WTC11 (cell line): ENCODE results near the gene SP7. TPM values are rescaled to one million over a fixed set of nuclear protein-coding genes. Genes with fewer than 3 reads are reported as not detected.

Source experiments
- ATAC-seq: fragments of 200-7000 bp; cut with Tn5 transposase; 2 replicates; pipeline ENCODE4 v1.10.0; 2021; ENCODE audit warnings: mild to moderate bottlenecking, moderate library complexity
- CTCF ChIA-PET: fragments of 300-600 bp; sonication (Branson Sonifier 250); formaldehyde crosslinking; loops from one replicate; lab custom pipeline; 2021; ENCODE audit warnings: antibody characterized with exemption; lab: Charles Lee
- POLR2A ChIA-PET: fragments of 350-600 bp; sonication (Branson Sonifier 250); formaldehyde crosslinking; loops from one replicate; lab custom pipeline; 2021; ENCODE audit warnings: antibody characterized with exemption; lab: Charles Lee
- DNase-seq: peaks from one replicate; pipeline ENCODE4 v3.0.0; 2021; ENCODE audit warnings: low spot score
- H3K27ac Mint-ChIP-seq: 2 replicates; pipeline ENCODE4 v1.8.0; 2021; ENCODE audit warnings: mixed read lengths
- H3K27me3 Mint-ChIP-seq: 2 replicates; pipeline ENCODE4 v1.8.0; 2021; ENCODE audit warnings: low read depth, mild to moderate bottlenecking, moderate library complexity, mixed read lengths
- H3K36me3 Mint-ChIP-seq: 2 replicates; pipeline ENCODE4 v1.8.0; 2021; ENCODE audit warnings: mixed read lengths
- H3K4me1 Mint-ChIP-seq: 2 replicates; pipeline ENCODE4 v1.8.0; 2022; ENCODE audit warnings: mixed read lengths
- H3K4me3 Mint-ChIP-seq: 2 replicates; pipeline ENCODE4 v1.8.0; 2021; ENCODE audit warnings: mild to moderate bottlenecking, moderate library complexity, mixed read lengths
- H3K9me3 Mint-ChIP-seq: 2 replicates; pipeline ENCODE4 v1.8.0; 2021; ENCODE audit warnings: mixed read lengths
- CREM ChIP-seq: sonication (generic); formaldehyde crosslinking; IDR thresholded peaks from 2 replicates; pipeline ENCODE4 v1.8.1; 2022; ENCODE audit warnings: mild to moderate bottlenecking, missing genetic modification reagents, moderate library complexity
- FOXP1 ChIP-seq: sonication (generic); formaldehyde crosslinking; IDR thresholded peaks from 2 replicates; pipeline ENCODE4 v1.8.0; 2022; ENCODE audit warnings: missing genetic modification reagents, mild to moderate bottlenecking, moderate library complexity, borderline replicate concordance
- IRF2 ChIP-seq: sonication (generic); formaldehyde crosslinking; IDR thresholded peaks from 2 replicates; pipeline ENCODE4 v1.8.0; 2022; ENCODE audit warnings: low read depth, missing genetic modification reagents, borderline replicate concordance
- MYBL2 ChIP-seq: sonication (generic); formaldehyde crosslinking; IDR thresholded peaks from 2 replicates; pipeline ENCODE4 v1.8.1; 2023; ENCODE audit warnings: mild to moderate bottlenecking, moderate library complexity, missing genetic modification reagents
- NFATC4 ChIP-seq: fragments of 250-450 bp; sonication (Bioruptor Pico); IDR thresholded peaks from 2 replicates; pipeline ENCODE4 v1.9.0; 2021; ENCODE audit warnings: mild to moderate bottlenecking
- NR2C2 ChIP-seq: sonication (generic); formaldehyde crosslinking; IDR thresholded peaks from 2 replicates; pipeline ENCODE4 v1.8.0; 2022; ENCODE audit warnings: mild to moderate bottlenecking, missing genetic modification reagents
- PRRX2 ChIP-seq: fragments of 250-450 bp; sonication (Bioruptor Pico); IDR thresholded peaks from 2 replicates; pipeline ENCODE4 v1.8.0; 2021; ENCODE audit warnings: mild to moderate bottlenecking
- ZNF219 ChIP-seq: sonication (generic); formaldehyde crosslinking; IDR thresholded peaks from 2 replicates; pipeline ENCODE4 v1.8.0; 2023; ENCODE audit warnings: missing genetic modification reagents, mild to moderate bottlenecking, borderline replicate concordance
- ZNF317 ChIP-seq: sonication (generic); formaldehyde crosslinking; IDR thresholded peaks from 2 replicates; pipeline ENCODE4 v1.8.1; 2023; ENCODE audit warnings: low read depth, mild to moderate bottlenecking, moderate library complexity, missing genetic modification reagents, borderline replicate concordance
- total RNA-seq: library from RNA; stranded (reverse); gene quantifications from 3 replicates; pipeline ENCODE4 v1.2.3, GENCODE V29; 2021
- TF ChIP-seq, protein P1 (sequence below): sonication (generic); formaldehyde crosslinking; IDR thresholded peaks from 2 replicates; pipeline ENCODE4 v1.8.1; 2022; ENCODE audit warnings: mild to moderate bottlenecking, missing genetic modification reagents, moderate library complexity, borderline replicate concordance
- TF ChIP-seq, protein P2 (sequence below): fragments of 200-600 bp; IDR thresholded peaks from 2 replicates; pipeline ENCODE4 v1.8.0; 2022; ENCODE audit warnings: antibody characterized with exemption
- TF ChIP-seq, protein P3 (sequence below): fragments of 250-450 bp; sonication (Bioruptor Pico); IDR thresholded peaks from 2 replicates; pipeline ENCODE4 v1.9.0; 2021; ENCODE audit warnings: moderate library complexity, mild to moderate bottlenecking, inconsistent platforms, borderline replicate concordance
- TF ChIP-seq, protein P4 (sequence below): sonication (generic); formaldehyde crosslinking; IDR thresholded peaks from 2 replicates; pipeline ENCODE4 v1.8.1; 2023; ENCODE audit warnings: mild to moderate bottlenecking, missing genetic modification reagents
- TF ChIP-seq, protein P5 (sequence below): sonication (generic); formaldehyde crosslinking; IDR thresholded peaks from 2 replicates; pipeline ENCODE4 v1.8.1; 2022; ENCODE audit warnings: low read depth, missing genetic modification reagents, borderline replicate concordance
- TF ChIP-seq, protein P6 (sequence below): sonication (generic); formaldehyde crosslinking; IDR thresholded peaks from 2 replicates; pipeline ENCODE4 v1.8.0; 2022; ENCODE audit warnings: mild to moderate bottlenecking, missing genetic modification reagents

Gene SP7
- total RNA-seq, 1 experiment from 2014 or later = 0.09 TPM

DNA sequence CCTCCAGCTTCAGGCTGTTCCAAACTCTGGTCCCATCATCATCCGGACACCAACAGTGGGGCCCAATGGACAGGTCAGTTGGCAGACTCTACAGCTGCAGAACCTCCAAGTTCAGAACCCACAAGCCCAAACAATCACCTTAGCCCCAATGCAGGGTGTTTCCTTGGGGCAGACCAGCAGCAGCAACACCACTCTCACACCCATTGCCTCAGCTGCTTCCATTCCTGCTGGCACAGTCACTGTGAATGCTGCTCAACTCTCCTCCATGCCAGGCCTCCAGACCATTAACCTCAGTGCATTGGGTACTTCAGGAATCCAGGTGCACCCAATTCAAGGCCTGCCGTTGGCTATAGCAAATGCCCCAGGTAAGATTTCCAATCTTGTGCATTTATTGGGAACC, 47.1 kb upstream of the SP7 start:
- no peak for TF ChIP-seq MYBL2
- no peak for TF ChIP-seq CREM (CRISPR knock-in tag)
- TF ChIP-seq, protein P1, sequence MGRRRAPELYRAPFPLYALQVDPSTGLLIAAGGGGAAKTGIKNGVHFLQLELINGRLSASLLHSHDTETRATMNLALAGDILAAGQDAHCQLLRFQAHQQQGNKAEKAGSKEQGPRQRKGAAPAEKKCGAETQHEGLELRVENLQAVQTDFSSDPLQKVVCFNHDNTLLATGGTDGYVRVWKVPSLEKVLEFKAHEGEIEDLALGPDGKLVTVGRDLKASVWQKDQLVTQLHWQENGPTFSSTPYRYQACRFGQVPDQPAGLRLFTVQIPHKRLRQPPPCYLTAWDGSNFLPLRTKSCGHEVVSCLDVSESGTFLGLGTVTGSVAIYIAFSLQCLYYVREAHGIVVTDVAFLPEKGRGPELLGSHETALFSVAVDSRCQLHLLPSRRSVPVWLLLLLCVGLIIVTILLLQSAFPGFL (CRISPR knock-in tag) = no peak
- no peak for TF ChIP-seq NR2C2
- no peak for TF ChIP-seq PRRX2
- Mint-ChIP-seq H3K27me3 (peaks cover 3% of the 10 kb centered on the region; the same call in 1 of the 2 replicates), H3K27ac (peak overlapping the region; percentile 73), H3K4me1 (peaks cover 30% of the 10 kb centered on the region), H3K36me3 (peaks cover 47% of the 10 kb centered on the region), H3K4me3 (peak overlapping the region; percentile 37), H3K9me3 (no peaks in the 10 kb centered on the region)
- ChIA-PET POLR2A (interaction anchor here (1.5 kb wide), 1 partner anchor 9 kb away, joined by 4 read pairs; no protein-coding TSS in a partner anchor), CTCF (interaction anchor here (0.6 to 8.7 kb wide), 6 partner anchors 30 to 110 kb away, joined by 3 to 103 read pairs (median 3); partner anchors contain the start of gene AAAS)
- DNase-seq (no peak), ATAC-seq (no peak)

DNA sequence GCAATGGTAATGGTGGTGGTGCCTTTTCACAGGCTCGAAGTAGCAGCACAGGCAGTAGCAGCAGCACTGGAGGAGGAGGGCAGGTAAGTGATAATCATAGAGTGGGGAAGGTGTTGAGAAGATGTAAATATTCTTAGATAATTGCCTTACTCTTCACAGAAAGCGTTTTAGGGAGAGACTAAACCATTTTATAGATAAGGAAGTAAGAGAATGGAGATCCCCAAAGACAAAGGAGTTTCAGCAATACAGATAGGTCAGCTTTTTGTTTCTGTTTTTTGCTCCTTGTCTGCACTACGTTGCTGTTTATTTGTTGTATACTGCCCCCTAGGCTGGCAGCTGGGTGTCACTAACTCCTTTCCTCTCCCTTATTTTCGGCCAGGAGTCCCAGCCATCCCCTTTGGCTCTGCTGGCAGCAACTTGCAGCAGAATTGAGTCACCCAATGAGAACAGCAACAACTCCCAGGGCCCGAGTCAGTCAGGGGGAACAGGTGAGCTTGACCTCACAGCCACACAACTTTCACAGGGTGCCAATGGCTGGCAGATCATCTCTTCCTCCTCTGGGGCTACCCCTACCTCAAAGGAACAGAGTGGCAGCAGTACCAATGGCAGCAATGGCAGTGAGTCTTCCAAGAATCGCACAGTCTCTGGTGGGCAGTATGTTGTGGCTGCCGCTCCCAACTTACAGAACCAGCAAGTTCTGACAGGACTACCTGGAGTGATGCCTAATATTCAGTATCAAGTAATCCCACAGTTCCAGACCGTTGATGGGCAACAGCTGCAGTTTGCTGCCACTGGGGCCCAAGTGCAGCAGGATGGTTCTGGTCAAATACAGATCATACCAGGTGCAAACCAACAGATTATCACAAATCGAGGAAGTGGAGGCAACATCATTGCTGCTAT, 45.8 kb upstream of the SP7 start:
- peaks cover 3% of the 10 kb centered on the region; the same call in 1 of the 2 replicates for H3K27me3 Mint-ChIP-seq
- ChIA-PET POLR2A (interaction anchor here (0.7 to 1.5 kb wide), 4 partner anchors 8 to 252 kb away, joined by 3 to 6 read pairs (median 5); partner anchors contain the start of gene AAAS), CTCF (interaction anchor here (0.5 to 8.7 kb wide), 23 partner anchors 13 to 303 kb away, joined by 3 to 103 read pairs (median 4); partner anchors contain the start of genes AAAS, MAP3K12, SPRYD3 and TARBP2)
- TF ChIP-seq FOXP1 (CRISPR knock-in tag) (0 out of 2 replicates have a peak, but pooled peaks have one; percentile 22), ZNF219 (CRISPR knock-in tag) (no peak)
- TF ChIP-seq, protein P2, sequence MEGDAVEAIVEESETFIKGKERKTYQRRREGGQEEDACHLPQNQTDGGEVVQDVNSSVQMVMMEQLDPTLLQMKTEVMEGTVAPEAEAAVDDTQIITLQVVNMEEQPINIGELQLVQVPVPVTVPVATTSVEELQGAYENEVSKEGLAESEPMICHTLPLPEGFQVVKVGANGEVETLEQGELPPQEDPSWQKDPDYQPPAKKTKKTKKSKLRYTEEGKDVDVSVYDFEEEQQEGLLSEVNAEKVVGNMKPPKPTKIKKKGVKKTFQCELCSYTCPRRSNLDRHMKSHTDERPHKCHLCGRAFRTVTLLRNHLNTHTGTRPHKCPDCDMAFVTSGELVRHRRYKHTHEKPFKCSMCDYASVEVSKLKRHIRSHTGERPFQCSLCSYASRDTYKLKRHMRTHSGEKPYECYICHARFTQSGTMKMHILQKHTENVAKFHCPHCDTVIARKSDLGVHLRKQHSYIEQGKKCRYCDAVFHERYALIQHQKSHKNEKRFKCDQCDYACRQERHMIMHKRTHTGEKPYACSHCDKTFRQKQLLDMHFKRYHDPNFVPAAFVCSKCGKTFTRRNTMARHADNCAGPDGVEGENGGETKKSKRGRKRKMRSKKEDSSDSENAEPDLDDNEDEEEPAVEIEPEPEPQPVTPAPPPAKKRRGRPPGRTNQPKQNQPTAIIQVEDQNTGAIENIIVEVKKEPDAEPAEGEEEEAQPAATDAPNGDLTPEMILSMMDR = 0 out of 2 replicates have a peak, but pooled peaks have one; percentile 15
- TF ChIP-seq, protein P3, sequence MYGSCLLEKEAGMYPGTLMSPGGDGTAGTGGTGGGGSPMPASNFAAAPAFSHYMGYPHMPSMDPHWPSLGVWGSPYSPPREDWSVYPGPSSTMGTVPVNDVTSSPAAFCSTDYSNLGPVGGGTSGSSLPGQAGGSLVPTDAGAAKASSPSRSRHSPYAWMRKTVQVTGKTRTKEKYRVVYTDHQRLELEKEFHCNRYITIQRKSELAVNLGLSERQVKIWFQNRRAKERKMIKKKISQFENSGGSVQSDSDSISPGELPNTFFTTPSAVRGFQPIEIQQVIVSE (CRISPR knock-in tag) = no peak
- TF ChIP-seq, protein P4, sequence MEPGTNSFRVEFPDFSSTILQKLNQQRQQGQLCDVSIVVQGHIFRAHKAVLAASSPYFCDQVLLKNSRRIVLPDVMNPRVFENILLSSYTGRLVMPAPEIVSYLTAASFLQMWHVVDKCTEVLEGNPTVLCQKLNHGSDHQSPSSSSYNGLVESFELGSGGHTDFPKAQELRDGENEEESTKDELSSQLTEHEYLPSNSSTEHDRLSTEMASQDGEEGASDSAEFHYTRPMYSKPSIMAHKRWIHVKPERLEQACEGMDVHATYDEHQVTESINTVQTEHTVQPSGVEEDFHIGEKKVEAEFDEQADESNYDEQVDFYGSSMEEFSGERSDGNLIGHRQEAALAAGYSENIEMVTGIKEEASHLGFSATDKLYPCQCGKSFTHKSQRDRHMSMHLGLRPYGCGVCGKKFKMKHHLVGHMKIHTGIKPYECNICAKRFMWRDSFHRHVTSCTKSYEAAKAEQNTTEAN (CRISPR knock-in tag) = no peak
- H3K36me3 Mint-ChIP-seq = peaks cover 39% of the 10 kb centered on the region
- no peak for ATAC-seq
- no peaks in the 10 kb centered on the region for H3K9me3 Mint-ChIP-seq
- DNase-seq = peak; percentile 60
- peaks cover 30% of the 10 kb centered on the region for H3K4me1 Mint-ChIP-seq
- H3K4me3 Mint-ChIP-seq = peak overlapping the region; percentile 94
- peak overlapping the region; percentile 99 for H3K27ac Mint-ChIP-seq

DNA sequence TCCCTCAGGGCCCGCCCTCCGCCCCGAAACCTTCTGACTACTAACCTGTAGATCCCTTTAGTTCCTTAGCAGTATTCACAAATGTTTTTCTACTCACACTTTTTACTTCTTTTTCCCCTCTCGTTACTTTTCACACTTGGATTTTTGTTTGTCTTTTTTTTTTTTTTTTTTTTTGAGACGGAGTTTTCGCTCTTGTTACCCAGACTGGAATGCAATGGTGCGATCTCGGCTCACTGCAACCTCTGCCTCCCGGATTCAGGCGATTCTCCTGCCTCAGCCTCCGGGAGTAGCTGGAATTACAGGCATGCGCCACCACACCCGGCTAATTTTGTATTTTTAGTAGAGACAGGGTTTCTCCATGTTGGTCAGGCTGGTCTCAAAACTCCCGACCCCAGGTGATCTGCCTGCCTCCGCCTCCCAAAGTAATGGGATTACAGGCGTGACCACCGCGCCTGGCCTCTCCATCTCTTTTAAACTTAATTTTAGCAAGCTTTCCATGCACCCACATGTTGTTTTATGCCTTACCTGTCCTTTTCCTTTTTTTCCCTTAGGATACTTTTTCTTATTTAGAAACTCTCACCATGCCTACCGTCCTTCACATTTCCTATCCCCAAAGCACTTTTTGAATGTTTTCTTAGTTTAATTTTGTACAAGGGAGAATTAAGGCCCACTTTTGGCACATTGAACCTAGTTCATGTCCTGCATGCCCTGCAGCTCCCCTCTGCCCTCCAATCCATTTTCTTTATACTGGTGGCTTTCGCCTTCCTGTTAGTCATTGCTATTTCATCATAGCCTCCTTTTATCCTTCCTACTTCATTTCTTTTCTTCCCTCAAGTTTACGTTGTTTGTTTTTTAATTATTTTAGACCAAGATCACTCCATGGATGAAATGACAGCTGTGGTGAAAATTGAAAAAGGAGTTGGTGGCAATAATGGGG, 44.9 kb upstream of the SP7 start:
- Mint-ChIP-seq H3K4me1 (peaks cover 29% of the 10 kb centered on the region), H3K36me3 (peaks cover 37% of the 10 kb centered on the region), H3K9me3 (no peaks in the 10 kb centered on the region), H3K27me3 (peaks cover 3% of the 10 kb centered on the region; the same call in 1 of the 2 replicates), H3K27ac (peak overlapping the region; percentile 99), H3K4me3 (peak overlapping the region; percentile 94)
- CTCF ChIA-PET = interaction anchor here (0.5 to 8.7 kb wide), 23 partner anchors 13 to 302 kb away, joined by 3 to 103 read pairs (median 4); partner anchors contain the start of genes AAAS, MAP3K12, SPRYD3 and TARBP2
- ATAC-seq (no peak), DNase-seq (peak; percentile 45)
- POLR2A ChIA-PET = interaction anchor here (0.7 to 1.1 kb wide), 8 partner anchors 20 to 1146 kb away, joined by 3 to 10 read pairs (median 6); partner anchors contain the start of gene AAAS
- TF ChIP-seq, protein P2 = no peak
- no peak for TF ChIP-seq IRF2
- TF ChIP-seq, protein P5, sequence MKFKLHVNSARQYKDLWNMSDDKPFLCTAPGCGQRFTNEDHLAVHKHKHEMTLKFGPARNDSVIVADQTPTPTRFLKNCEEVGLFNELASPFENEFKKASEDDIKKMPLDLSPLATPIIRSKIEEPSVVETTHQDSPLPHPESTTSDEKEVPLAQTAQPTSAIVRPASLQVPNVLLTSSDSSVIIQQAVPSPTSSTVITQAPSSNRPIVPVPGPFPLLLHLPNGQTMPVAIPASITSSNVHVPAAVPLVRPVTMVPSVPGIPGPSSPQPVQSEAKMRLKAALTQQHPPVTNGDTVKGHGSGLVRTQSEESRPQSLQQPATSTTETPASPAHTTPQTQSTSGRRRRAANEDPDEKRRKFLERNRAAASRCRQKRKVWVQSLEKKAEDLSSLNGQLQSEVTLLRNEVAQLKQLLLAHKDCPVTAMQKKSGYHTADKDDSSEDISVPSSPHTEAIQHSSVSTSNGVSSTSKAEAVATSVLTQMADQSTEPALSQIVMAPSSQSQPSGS (CRISPR knock-in tag) = no peak
- no peak for TF ChIP-seq NR2C2
- TF ChIP-seq, protein P6, sequence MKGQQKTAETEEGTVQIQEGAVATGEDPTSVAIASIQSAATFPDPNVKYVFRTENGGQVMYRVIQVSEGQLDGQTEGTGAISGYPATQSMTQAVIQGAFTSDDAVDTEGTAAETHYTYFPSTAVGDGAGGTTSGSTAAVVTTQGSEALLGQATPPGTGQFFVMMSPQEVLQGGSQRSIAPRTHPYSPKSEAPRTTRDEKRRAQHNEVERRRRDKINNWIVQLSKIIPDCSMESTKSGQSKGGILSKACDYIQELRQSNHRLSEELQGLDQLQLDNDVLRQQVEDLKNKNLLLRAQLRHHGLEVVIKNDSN = no peak
- no peak for TF ChIP-seq NFATC4 (CRISPR knock-in tag)
- no peak for TF ChIP-seq ZNF317 (CRISPR knock-in tag)
